Fibroblast of the aortic adventitia (primary cell): ENCODE results near the gene SLC25A36. TPM values are rescaled to one million over a fixed set of nuclear protein-coding genes. Genes with fewer than 3 reads are reported as not detected.

Experiments
- DNase-seq: peaks from one replicate; pipeline ENCODE4 v3.0.0-alpha.2; 2010; ENCODE audit warnings: low read depth
- H3K4me3 ChIP-seq: 2 replicates; pipeline ENCODE4 v1.5.1; 2011; ENCODE audit warnings: low read depth, mild to moderate bottlenecking, control low read depth, low read length, moderate library complexity
- CTCF ChIP-seq: IDR thresholded peaks from 2 replicates; pipeline ENCODE4 v1.5.1; 2011; ENCODE audit warnings: mild to moderate bottlenecking, low read length, control low read depth, inconsistent platforms; ENCODE audit not compliant: insufficient read depth
- total RNA-seq: library from RNA; depleted of rRNA; stranded (reverse); fragments of >200 nt; gene quantifications from 2 replicates; pipeline ENCODE4 v1.2.3, GENCODE V29; 2012; ENCODE audit warnings: low replicate concordance

SLC25A36 gene
- total RNA-seq, 1 donor = 75.4 TPM

DNA sequence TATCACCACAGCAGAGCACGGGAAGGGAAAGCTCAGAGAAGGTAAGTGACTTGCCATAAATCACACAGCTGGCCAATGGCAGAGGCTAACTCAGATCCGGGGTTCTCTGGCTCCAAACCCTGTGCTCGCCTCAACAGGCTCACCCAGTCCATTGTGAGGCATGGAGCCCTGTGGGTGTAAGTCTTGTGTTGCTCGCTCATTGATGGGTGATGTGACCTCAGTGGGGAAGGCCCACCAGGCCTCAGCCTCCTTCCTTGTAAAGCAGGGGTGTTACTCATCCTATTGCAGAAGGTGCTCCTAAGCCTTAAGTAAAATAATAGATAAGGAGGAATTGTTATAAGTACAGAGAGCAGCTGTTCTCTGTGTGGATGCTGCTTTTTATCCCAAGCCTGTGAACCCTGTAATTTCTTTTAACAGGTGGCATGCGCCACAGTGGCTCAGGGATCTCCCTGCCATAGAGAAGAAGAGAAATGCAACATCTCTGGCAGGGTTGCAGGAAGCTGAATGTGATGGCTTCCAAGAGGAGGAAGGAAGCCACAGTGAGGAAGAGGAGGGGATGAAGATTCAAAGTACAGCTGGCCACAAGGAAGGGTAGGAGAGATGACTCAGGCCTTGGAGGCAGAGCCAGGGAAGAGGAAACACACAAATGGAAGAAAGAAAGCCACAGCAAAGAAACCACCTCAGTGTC, 78.7 kb downstream of the SLC25A36 start:
- no peak for DNase-seq
- H3K4me3 ChIP-seq = no peak overlapping the region
- TF ChIP-seq CTCF = no peak

DNA sequence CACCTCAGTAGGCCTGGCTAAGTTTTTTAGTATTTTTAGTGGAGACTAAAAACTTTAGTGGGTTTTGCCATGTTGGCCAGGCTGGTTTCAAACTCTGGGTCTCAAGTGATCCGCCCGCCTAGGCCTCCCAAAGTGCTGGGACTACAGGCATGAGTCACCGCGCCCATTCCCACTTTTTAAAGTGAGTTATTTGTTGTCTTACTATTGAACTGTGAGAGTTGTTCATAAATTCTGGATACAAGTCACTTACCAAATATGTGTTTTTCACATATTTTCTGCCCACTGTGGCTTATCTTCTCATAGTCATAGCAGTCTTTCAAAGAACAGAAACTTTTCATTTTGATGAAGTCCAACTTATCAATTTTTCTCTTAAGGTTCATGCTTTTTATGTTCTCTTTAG, 79.6 kb downstream of the SLC25A36 start:
- DNase-seq = peak; percentile 3
- H3K4me3 ChIP-seq = no peak overlapping the region
- no peak for TF ChIP-seq CTCF

Other genes with a start within 250 kb of the SLC25A36 start
- gene SPSB4, start 109.5 kb downstream of the SLC25A36 start, total RNA-seq = not detected in 2 replicates